Kidney glomerular epithelial cell (primary cell): ENCODE results near the gene CAMK2N1.
"Not testable (repeated sequence)": the region's sequence is repeated elsewhere in the genome, so short reads cannot be mapped to it uniquely, and the experiment has no call there.

ENCODE experiments used
- DNase-seq: peaks from one replicate; lab custom pipeline; 2025; lab: John Stamatoyannopoulos, UW

The CAMK2N1 gene

GRCh38 chr1:20485527-20486456, at the start of gene CAMK2N1:
CAMK2N1 (minus strand) TSS chr1:20486210; CDS start chr1:20485379, 831 bp downstream.
- DNase-seq: peak; percentile 54

- no peak for DNase-seq
Measured at GRCh38 chr1:20534659-20535417, 48.8 kb upstream of the CAMK2N1 start.

DNA sequence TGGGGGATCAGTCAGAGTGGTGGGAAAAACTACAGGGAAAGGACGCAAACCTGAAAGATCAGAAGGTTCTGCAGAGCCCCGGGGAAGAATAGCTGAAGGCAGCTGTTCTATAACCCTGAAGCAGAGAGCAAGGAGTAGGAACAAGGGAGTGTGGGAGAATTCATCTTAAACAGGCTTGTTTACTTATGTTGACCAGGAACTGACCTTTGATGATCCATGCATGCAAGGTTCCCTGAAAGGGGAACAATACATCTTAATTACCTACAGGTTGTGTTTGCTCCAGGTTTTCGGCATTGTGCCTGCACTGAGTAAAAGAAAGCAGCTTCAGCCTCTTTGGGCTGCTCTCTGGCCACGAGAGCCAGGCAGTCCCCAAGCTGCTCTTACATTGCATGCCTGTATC, 47.6 kb upstream of the CAMK2N1 start:
- no peak for DNase-seq

GRCh38 chr1:20530901-20531300, 44.9 kb upstream of the CAMK2N1 start:
- no peak for DNase-seq

DNA sequence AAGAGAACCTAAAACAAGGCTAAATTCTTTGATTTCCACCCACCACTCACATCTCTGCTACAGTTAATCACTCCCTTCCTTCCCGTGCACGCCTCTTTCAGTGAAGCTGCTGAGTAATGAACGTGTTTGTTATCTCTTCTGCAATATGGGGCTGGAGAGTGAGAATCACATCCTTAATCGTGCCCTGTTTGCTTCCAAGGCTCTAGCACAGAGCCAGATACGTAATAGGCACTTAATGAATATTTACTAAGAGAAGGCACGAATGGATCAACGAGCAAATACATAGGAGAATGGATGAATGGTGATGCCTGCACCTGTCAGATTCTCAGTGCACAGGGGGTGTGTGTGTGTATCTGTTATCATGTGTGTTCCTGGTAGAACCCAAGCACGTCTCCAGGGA, 44.3 kb upstream of the CAMK2N1 start:
- no peak for DNase-seq

GRCh38 chr1:20528221-20528620, 42.2 kb upstream of the CAMK2N1 start:
- DNase-seq: no peak

DNA sequence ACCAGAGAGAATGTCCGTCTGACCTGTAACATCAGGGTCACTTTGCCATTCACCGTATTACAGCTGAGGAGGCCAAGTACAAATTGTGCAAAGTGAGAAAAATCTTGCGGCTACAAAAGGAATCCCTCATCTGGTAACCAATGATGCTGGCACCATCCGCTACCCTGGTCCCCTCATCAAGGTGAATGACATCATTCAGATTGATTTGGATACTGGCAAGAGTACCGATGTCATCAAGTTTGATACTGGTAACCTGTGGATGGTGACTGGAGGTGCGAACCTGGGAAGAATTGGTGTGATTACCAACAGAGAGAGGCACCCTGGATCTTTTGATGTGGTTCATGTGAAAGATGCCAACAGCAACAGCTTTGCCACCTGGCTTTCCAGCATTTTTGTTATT, 40.3 kb upstream of the CAMK2N1 start:
- DNase-seq: no peak

GRCh38 chr1:20521960-20522861, 36.2 kb upstream of the CAMK2N1 start:
- peak; percentile 77 for DNase-seq

GRCh38 chr1:20519609-20520262, 33.7 kb upstream of the CAMK2N1 start:
- not testable (repeated sequence) for DNase-seq

GRCh38 chr1:20511518-20512428, 25.8 kb upstream of the CAMK2N1 start:
- DNase-seq: no peak

- no peak for DNase-seq
Measured at GRCh38 chr1:20508411-20508771, 22.4 kb upstream of the CAMK2N1 start.

- DNase-seq: peak; percentile 89
Measured at GRCh38 chr1:20507564-20508410, 21.8 kb upstream of the CAMK2N1 start, which contains the start of gene MUL1. MUL1 (minus strand) TSS chr1:20508151; CDS start chr1:20508024, 127 bp downstream.

- no peak for DNase-seq
Measured at GRCh38 chr1:20507248-20507563, 21.2 kb upstream of the CAMK2N1 start.

DNA sequence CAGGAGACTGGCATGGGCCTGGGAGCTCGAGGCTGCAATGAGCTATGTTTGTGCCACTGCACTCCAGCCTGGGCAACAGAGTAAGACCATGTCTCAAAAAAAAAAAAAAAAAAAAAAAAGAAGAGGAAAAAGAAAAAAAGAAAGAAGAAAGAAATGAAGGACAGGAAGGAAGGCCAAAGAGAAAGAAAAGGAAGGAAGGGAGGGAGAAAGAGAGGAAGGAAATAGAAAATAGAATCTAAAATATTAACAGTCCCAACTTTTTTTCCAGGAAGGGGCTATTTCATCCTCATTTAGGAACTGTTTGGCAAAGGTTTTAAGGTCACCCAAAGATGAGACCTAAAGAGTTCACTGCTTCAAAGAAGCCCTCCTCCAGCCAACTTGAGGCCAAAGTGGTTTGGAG, 19.5 kb upstream of the CAMK2N1 start:
- DNase-seq: no peak

GRCh38 chr1:20500716-20501115, 14.7 kb upstream of the CAMK2N1 start:
- DNase-seq: no peak

GRCh38 chr1:20499718-20500117, 13.7 kb upstream of the CAMK2N1 start:
- no peak for DNase-seq

DNA sequence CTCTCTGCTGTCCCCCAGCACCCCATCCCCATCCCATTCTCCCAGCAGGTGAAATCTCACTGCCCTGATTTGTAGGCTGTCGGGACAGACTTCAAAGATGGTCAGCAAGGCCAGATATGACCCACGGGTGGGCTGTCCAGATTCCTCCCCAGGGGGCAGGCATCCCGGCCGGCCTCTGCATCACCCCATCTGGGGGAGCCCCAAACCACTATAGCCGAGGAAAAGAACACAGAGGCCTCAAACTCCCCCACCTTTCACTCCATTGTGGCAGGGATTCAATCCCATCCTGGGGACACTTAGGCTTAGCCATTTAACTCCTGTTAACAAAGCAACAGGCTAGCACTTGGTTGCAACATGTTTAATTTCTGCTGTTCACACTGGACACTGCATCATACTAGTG, 13.1 kb upstream of the CAMK2N1 start:
- DNase-seq: no peak

GRCh38 chr1:20498116-20498515, 12.1 kb upstream of the CAMK2N1 start:
- DNase-seq: no peak

- DNase-seq: no peak
Measured at GRCh38 chr1:20497506-20497905, 11.5 kb upstream of the CAMK2N1 start.
